Measurements from ENCODE around the gene PRDM2.
"Not testable (repeated sequence)": the region's sequence is repeated elsewhere in the genome, so short reads cannot be mapped to it uniquely, and the experiment has no call there.

PRDM2 gene

DNA sequence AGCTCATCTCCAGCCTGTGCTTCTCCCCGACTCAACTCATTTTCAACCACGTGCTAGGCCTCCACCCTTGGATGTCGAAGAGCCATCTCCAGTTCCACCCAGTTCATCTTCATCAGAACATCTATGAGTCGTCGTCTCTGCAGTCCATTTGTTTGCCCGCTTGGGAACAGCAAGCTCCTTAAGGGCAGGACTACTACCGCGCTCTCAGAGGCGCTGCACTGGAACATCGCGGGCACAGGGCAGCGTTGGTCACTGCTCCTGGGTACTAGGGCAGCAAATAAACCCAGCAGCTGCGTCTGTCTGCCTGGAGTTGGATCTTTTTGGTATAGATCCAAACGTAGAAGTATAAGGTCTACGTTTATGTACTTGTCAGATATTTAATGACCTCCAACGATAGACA is 478 bp upstream of the PRDM2 start:
- no peak for DNase-seq (ENCODE audit: low spot score)

DNA sequence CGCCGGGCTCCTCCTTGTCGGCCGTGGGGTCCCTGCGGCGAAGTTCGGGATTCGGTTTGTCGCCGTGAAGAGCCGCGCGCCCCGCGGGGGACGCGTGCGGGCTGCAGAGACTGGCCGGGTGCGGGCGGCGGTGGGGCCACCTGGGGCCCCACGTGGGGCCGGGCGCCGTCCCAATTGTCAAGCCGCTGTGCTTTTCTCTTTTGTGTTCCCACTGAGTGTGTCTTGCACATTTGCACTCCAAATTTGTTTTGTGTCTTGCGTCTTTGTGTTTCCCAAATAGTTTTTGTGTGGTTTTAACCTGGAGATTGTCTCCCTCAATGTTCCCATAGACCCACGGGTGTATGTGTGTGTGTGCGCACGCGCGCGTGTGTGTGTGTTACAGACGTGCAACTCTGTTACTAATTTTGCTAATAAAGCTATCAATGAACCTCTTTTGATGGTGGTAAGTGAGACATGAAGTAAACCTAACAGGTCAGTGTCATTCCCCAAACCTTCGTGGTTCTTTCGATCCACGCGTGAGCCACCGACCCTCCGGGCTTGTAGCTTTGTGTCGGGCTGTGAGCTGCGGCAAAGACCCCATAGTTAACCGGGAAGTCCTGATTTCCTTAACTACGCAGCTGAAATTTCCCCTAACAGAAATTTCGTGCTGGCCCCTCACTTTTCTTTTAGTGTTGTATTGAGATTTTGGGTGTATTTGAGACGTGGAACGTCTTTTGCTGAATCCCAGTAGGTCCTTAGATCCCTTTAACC is 708 bp downstream of the PRDM2 start:
- DNase-seq (ENCODE audit: low spot score), result peak; percentile 30

DNA sequence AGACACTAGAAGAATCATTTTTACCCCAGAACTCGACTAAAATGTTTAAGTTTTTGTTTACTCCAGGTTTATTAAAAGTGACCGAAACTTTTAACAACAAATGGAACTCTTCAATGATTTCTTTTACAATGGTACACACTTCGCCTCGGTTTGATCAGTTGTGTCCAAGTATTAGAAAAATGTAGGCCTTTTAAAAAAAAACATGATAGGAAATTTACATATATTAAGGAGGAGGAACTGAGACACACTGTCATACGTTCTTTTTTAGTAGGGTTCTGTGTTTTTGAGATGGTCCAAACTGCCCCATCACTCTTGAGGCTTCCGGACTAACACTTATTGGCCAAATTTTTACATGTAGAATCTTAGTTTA is 1.3 kb downstream of the PRDM2 start:
- no peak for DNase-seq (ENCODE audit: low spot score)

DNA sequence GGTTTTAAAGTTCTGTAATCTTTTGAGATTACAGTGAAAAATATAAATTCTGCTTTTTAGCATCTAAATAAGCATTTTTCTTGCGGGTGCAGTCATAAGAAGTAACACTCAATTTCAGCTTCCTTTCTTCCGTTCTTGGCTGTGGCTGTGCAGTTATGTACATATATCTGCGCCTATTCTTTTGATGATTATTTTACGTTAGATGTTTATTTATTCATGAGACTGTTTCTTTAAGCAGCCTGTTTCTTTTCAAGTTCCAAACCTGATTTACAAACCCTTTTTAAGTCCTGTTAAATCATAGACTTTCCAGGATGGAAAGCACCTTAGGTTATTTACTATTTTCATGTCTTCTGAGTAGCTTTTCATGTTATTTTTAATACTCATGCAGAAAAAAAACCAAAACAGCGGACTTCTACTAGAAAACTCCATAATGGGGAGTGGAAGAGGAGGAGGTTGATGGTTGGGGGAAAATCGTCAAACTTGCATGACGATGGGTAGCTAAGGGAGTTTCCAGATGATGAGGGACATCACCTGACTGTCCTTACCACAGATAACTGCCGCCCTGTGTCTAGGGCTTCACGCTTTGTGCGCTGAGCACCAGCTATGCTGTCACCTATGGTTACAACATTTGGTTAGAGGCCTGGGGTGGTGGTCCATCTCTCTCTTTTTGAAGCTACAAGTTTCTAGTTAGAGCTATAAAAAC is 2.6 kb downstream of the PRDM2 start:
- no peak for DNase-seq (ENCODE audit: low spot score)

DNA sequence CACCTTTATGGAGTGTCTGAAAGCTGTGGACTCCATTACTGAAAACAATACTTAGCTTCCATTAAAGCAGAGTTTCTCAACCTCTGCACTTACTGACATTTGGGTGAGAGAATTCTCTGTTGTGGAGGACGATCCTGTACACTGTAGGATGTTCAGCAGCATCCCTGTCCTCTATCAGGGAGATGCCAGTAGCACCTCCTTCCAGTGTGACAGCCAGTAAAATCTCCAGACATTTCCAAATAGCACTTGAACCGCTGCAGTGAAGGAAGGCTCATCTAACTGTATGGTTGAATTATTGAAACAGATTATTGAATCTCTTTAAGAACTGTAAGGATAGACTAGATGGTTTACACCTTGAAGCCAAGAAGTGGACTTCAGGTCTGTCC is 3.1 kb downstream of the PRDM2 start:
- no peak for DNase-seq (ENCODE audit: low spot score)

DNA sequence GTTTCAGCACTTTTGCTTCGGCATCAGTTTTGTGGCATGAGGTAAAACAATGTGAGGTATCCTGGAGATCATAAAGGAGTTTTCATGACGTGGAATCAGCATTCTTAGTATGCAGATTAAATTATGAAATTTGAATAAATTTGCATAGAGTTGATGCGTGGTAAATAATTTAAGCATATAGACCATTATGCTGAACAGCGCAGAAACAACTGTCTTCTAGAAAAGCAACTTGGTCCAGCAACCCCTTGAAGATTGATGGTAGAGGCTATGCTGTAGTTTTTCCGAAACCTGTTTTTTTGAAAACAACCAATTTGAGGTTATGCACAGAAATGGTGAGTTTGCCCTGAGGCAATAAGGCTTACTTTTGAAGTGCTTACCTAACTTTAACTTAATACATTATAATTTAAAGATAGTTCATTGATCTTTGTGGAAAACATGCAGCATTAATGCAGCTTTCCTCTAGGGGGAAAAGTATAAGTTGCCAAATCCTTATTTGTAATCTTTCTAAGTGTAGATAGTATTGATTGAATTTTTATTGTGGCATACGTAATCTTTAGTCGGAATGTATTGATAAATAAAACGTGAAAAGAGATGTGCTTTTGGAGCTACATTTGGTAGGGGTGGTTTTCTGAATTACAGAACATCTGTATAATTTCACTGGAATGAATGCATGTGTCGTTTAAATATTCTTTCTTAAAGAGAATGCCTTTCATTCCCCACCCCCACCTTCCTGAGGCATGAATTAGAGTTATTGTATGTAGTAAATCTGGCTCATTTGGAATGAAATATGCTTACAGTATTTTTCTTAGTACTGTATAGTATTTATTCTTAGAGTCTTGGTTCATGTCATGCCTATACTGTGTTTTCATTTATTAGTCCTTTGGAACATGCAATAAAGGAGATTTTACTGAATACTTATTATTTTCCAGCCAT is 3.8 kb downstream of the PRDM2 start:
- DNase-seq (ENCODE audit: low spot score), result no peak

DNA sequence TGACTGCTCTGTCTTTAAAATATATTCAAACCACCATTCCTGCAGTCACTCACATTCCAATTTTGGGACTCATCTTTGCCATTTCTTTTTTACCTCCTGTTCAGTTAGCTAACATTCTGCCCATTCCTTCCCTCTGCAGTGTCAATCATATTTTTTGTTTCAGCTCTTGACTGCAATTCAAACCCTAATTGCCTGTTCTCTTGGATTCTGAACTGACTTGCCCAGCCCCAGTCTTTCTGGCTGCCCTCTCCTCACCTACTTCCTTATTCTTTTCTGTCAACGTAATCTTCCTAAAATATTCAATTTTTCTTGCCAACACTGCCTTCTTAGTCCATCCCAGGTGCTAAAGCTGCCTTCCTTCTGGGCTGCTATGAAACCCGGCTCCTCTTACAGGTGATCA is 6.1 kb downstream of the PRDM2 start:
- DNase-seq (ENCODE audit: low spot score), result no peak

DNA sequence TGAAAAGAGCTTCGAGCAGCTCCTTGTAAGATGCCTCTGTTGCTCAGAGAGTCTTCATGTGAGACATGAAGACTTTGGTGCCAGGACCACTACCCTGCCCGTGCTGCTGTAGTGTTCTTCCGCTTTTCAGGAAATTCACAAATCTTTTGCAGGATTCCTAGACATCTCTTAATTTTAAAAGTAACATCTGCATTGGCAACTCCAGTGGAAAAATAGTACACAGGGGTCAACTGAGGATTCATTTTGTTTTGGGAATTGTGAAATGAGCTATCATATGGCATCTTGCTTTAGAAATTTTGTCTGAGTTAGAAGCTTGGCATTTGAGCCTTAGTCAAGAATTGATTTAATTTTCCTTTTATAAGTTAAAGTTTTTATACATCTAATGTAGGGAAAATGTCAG is 7.2 kb downstream of the PRDM2 start:
- no peak for DNase-seq (ENCODE audit: low spot score)

DNA sequence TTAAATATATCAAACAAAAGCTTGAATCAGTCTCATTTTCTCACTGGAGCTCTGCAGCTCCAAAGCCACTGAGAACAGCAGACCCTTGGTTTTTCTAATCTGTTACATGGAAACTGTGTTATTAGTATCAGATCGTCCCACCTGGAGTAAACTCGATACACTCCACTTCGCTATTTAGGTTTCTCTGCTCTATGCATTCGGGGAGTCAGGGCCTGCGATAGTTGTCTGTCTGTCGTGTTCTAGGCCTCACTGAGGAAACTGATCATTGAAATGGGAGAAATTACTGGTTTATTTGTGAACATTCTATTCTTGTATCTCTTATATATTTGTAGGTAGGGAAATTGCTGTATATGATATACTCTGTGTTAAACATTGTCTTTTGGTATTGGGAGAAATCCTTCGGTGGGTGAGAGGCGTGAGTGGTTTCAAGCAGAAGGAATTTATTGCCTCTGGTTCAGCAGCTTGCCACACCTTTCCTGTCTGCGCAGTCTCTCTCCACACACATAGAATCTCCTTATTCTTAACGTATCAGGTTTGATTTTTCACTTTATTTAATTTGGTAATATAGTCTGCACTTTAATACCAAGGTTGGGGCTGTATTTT is 8.5 kb downstream of the PRDM2 start:
- DNase-seq (ENCODE audit: low spot score), result no peak

DNA sequence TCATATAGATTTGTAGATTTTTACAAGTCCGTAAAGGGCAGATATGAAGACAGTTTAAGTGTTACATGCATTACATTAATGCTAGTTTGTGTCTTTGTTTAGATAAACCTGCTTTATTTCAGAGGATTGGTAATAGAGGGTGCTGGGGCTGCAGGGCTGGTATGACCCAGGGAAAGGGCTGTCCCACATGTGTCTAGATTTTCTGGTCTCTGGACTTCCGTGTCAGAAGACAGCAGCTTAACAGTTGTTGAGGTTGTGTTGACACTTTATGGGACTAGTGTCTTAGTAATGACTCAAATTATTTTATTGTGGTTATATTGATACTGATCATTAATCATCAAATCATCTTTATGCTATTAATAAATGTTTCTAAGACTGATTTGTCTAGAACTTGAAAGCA is 10.1 kb downstream of the PRDM2 start:
- DNase-seq (ENCODE audit: low spot score), result no peak

DNA sequence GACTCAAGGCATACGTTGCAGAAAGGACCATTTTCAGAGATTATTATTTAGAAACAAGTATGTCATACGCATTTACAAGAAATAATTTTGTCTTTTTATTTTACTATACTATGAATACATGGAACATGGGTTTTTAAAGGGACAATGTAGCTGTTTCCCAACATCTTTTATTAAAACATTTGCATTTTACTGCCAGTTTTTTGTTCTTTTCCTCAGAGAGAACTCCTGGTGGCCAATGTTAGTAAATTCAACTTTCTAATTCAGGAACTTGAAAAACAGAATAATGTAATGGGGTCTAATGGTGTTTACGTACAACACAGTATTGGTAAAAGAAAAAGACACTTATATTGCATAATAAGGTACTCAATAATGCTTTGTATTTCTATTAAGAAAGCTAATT is 14.9 kb downstream of the PRDM2 start:
- DNase-seq (ENCODE audit: low spot score), result no peak

DNA sequence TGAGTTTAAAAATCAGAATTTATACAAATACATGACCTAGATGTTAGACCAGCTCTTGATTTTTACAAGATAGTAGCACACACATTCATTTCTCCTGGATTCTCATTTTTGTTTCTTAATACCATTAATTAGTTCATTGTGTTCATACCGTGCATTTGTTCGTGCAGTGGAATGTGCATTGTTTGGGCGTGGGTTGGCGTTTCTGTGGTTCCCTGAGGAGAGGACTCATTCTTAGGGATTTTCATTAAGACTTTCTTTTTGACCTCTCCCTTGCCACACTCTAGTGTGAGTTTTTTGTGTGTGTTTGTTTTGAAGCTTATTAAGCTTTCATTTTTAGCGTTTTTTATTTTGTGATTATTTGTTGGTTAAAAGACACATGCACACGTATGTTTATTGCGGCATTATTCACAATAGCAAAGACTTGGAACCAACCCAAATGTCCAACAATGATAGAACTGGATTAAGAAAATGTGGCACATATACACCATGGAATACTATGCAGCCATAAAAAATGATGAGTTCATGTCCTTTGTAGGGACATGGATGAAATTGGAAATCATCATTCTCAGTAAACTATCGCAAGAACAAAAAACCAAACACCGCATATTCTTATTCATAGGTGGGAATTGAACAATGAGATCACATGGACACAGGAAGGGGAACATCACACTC is 15.8 kb downstream of the PRDM2 start:
- not testable (repeated sequence) for DNase-seq (ENCODE audit: low spot score)

DNA sequence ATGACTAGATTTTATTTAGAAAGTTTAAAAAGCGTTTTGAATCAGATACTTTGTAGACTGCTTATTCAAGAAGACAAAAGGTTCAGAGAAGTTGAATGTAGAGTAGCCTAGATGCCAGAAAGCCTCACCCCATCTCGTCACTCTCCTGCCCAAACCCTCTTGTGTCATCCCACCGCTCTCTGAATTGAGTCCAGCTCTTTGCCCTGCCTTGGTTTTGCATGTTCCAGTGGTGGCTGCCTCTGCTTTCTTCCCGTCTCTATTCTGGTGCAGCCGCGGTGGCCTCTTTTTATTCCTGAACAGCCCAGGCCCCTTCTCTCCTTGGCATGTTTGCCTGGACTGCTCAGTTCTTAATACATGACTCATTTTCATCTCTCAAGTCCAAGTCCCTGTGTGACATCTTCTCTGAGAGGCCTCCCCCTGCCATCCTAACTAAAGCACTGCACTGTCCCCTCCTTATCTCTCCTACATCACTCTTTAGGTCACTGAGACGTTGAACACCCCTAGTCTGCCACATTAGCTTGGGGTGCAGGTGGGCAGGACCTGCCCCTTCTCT is 22.9 kb downstream of the PRDM2 start:
- no peak for DNase-seq (ENCODE audit: low spot score)

DNA sequence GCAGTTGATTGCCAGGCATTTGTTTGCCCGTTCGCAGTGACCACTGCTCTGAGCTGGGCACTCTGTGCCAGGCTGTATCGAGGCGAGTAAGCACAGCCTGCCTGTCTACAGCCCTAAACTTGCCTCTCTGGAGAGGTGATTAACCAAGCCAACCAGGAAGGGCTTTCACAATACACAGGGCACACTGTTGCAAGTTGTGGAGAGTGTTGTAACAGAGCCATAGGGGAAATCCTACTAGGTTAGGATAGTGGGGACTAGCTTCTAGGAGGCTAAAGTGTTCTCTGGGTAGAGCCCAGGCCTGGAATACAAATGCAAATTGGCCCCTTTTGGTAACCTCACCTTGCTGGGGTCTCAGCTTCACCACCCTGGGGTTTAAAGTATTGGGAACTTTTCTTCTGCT is 23.8 kb downstream of the PRDM2 start:
- DNase-seq (ENCODE audit: low spot score), result no peak

DNA sequence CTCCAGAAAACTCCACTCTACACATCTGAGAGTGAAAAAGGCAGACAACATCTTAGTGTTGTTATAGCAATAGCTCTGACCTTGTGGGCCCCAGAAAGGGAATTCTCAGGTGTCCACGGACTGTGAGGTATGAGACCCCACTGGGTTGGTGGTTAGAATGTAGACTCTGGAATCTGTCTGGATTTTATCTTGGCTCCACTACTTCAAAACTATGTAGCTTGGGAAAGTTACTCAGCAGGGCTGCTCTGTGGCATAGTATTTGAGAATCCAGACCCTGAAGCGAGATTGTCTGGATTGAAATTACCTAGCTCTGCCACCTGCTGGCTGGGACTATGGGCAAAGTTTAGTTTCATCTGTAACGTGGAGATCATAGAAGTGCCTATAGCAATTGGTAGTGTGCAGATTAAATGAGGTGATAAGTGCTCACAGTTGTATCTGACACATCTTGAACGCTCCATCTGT is 25.8 kb downstream of the PRDM2 start:
- no peak for DNase-seq (ENCODE audit: low spot score)

DNA sequence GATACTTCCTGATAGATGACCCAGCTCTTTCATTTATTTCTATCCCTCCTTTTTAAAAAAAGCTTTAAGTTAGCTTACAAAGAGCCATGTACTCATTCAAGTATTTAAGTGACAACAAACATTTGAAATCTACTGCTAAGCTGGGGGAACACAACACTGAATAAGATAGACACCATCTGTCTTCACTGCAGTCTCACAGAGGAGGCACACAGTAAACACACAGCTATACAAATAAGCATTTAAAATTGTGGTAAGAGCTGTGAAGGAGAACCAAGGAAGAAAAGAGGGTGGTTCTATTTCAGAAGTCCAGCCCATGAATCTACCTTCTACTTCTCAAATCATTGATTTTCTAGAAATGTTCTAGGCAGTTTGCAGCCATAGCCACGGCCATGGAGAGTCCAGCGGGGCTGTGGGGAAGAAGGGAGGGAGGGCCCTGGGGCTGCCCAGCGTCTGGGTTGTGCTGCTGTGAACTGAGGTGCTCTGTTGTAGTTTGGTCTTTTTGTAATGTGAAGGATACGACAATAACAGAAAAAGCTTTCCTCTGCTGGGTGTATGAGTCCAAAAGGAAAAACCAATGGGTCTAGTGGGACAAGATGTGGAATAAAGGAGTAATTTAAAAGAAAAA is 28.2 kb downstream of the PRDM2 start:
- no peak for DNase-seq (ENCODE audit: low spot score)

DNA sequence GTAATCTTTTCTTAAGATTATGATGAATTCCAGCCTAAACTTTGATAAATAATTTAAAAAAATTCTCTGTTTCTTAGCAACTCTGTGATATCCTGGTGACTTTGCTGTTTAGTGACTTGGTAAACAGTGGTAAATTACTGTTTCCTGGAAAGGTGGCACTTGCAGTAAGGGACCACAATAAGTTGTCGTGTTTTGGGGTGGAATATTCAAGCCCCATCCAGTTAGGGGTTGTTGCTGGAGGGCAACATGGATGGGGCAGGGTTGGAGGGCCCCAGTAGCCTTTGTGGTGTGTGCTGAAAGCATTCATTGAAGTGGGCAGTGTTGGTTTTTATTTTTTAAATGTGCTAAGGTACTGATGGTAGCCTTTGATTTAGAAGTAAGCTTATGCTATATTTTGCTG is 30.3 kb downstream of the PRDM2 start:
- DNase-seq (ENCODE audit: low spot score), result no peak

DNA sequence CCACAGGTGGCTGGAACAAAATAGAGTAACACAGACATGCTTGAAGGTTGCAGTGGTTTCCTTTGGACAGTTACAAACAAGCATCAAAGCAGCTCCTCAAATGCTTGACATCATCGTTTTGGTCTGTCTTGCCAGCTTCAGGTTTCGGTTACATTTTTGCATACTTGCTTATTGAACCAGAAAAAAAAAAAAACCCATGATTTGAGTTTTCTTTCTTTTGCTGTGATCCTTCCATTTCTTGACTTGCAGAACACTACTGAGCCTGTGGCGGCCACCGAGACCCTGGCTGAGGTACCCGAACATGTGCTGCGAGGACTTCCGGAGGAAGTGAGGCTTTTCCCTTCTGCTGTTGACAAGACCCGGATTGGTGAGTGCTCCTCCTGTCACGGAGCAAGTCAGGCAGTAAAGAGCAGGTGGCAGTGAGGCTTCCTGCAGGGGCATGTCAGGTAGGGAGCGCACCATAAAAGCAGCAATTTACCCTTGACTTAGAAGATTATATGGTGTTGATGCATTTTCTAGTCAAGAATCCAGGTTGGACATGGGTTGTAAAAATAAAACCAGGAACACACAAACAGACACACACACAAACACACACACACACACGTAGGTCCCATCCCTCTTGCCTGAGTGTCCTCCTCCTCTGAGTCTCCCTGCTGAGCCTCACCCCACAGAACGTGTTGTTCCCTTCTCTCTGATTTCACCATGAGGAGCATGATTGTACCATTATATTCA is 30.9 kb downstream of the PRDM2 start:
- DNase-seq (ENCODE audit: low spot score), result no peak

DNA sequence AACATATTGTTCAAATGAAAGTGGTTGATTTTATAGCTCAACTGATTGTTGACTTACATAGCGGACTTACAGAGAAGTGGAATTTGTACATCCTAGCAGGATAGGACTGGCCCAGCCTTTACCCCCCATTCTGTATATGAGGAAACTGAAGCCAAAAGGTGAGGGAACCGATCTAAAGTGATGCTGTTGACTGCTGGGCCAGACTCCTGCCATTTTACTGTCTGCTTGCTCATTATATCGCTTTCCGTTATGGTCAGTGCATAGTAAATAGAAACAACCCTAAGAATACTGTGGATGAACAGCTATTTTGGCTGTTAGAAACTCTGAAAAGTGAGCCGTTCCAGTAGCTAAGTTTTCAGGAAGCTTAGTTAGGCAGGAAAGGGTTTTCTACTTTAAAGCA is 31.9 kb downstream of the PRDM2 start:
- DNase-seq (ENCODE audit: low spot score), result no peak

DNA sequence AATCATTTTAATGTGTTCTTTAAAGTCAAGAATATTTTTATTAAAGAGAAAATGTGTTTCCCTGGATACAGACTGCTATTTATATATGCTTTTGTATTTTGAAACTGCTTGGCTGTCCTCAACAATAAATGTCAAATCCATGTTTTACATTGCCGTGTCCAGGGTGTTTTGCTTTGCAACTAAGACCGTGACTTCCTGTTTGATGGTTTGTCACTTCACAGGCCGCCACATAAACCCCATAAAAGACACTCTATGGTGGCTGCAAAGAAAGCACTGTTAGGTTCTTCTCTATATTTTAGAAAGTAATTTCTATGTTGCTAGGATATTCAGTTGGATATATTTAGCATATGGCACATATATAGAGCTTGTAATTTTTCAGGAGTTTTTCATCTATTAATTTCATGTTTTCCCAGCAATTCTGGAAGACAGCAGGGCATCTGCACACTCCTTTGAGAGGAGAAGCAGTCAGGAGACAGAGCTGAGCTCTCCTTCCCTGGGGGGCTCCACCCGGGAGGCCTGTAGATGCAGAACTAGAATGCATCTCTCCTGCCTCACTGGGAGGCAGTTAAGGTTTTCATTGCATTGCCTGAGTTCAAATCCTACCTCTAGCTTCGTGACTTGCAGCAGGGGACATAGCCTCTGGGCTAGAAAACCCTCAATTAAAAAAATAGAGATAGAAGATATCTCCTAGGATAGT is 33.1 kb downstream of the PRDM2 start:
- DNase-seq (ENCODE audit: low spot score), result no peak
